CD4-positive, alpha-beta T cell treated with Interleukin-6 at 100 ng/mL for 8 hours (primary cell): ENCODE results near the gene CEP95.
"Not testable (repeated sequence)": the region's sequence is repeated elsewhere in the genome, so short reads cannot be mapped to it uniquely, and the experiment has no call there.

Source experiments
- DNase-seq: peaks from one replicate; pipeline ENCODE4 v3.0.0-alpha.2; 2020; ENCODE audit warnings: mixed read lengths, low spot score

Gene CEP95

DNA sequence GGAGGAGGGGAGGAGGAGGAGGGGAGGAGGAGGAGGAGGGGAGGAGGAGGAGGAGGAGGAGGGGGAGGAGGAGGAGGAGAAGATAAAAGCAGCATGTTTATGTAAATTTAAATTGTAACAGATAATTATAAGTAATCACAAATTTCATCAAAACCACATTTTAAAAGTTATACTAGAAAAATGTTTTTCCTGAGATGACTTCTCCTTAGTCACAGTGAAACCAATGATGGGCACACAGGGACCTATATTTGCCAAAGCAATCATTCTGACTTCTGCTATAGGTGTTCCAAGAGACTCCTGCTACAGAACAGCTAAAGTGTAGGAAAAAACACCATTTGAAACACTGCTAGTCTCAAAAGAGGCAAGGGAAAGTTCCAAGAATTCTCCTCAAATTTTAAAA, 66.4 kb downstream of the CEP95 start:
- DNase-seq: no peak

DNA sequence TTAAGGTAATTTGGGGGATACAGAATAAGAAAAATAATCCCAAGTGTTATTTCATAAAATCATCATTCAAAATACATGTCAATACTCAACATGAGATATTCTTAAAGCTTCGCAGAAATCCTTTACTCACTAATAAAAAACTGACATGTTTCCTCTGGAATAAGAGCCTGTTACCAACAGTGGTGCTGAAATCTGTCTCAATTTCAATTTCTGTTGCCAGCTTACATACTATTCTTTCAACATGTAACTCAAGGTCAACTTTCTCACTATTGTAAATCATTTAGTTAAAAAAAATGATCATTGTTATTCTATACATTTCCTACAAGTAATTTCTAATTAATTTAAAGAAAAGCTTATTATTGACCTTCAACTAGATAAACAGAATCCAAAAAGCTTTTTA, 67.9 kb downstream of the CEP95 start:
- DNase-seq: no peak

- DNase-seq: no peak
Measured at GRCh38 chr17:64575431-64575830, 68.7 kb downstream of the CEP95 start.

DNA sequence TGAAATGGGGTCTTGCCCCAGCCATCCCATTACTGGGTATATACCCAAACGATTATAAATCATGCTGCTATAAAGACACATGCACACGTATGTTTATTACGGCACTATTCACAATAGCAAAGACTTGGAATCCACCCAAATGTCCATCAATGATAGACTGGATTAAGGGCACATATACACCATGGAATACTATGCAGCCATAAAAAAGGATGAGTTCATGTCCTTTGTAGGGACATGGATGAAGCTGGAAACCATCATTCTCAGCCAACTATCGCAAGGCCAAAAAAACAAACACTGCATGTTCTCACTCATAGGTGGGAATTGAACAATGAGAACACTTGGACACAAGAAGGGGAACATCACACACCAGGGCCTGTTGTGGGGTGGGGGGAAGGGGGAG, 70.2 kb downstream of the CEP95 start:
- not testable (repeated sequence) for DNase-seq

DNA sequence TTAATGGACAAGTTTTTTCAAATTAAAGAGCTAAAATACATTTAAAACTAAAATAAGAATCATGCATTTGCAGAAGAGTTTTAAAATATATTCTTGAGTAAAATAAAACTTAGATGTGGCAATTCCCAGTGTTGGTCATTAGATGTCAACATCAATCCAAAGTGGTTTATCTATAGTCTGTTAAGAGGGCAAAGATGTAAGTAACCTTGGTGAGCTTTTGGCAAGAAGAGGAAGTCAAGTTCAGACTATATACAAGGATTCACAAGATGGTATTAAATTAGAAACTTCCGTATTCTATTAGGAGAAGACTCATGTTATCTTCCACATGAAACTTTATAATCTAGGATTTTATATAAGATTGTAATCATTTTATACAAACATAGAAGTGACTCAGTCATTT, 73.1 kb downstream of the CEP95 start:
- no peak for DNase-seq

DNA sequence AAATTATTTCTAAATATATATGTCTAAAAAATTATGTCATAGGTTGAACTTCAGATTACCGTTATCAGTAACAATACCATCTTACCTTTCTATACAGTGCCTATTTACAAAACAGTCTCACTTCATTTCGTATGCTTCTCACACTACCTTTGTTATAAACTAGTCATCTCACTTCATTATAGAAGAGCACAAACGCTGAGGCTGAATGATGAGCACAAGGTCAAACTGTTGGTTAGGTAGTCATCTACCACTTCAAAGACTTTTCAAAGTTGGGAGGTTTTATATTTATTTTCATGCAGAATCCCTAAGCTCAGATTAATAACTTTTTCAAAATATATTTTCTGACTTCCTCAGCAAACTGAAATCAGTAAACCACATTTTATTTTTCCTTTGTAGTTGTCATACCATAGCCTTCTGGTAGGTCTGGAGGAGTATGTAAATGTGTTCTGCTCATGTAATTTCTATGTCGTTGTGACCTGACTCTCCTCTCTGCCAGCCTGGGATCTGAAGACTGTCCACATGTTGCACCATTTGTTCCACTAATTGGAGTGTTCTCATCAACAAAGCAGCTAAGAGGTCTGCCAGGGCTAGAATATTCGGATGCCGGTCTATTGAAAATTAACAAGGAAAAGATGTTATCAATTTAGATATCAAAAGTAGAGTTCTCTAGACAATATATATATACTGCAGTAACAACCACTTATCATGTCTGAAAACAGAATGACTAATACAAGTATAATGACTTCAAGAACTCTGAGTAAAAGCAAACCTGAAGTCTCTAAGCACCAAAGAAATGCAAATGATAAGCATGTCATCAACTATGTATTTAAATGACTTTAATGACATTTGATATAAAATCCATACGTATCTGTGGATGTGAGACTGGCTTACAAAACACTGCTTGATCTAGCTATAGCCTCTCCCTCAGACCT, 73.9 kb downstream of the CEP95 start:
- no peak for DNase-seq

- no peak for DNase-seq
Measured at GRCh38 chr17:64583038-64583437, 76.3 kb downstream of the CEP95 start.

DNA sequence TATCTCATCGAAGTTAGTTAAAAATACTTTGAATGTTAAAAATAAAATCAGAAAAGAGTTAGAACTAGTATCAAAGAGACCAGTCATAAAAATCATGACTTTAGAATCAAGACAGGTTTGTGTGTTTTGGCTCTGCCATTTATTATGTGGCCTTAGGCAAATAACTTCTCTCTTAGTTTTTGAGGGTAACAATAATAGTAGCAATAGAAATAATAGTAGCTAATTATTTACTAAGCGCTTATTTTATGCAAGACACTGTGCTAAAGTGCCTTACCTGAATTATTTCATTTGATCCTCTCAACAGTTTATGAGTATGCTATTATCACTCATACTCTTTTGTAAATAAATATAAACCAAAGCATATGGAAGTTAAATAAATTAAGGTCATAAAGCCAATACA, 78.4 kb downstream of the CEP95 start:
- no peak for DNase-seq
